GM18505 (cell line): ENCODE measurements around the gene LILRB4.
"Not testable (repeated sequence)": the region's sequence is repeated elsewhere in the genome, so short reads cannot be mapped to it uniquely, and the experiment has no call there.

Experiments used
- ATAC-seq: cut with Tn5 transposase; IDR thresholded peaks from one replicate; pipeline ENCODE4 v1.9.1; 2021; ENCODE audit not compliant: unreplicated experiment
- POLR2A ChIP-seq: IDR thresholded peaks from 4 replicates; pipeline ENCODE4 v1.6.1; 2011; ENCODE audit warnings: borderline replicate concordance; ENCODE audit not compliant: insufficient read depth, insufficient read length; ENCODE audit errors: extremely low read depth

Gene LILRB4

DNA sequence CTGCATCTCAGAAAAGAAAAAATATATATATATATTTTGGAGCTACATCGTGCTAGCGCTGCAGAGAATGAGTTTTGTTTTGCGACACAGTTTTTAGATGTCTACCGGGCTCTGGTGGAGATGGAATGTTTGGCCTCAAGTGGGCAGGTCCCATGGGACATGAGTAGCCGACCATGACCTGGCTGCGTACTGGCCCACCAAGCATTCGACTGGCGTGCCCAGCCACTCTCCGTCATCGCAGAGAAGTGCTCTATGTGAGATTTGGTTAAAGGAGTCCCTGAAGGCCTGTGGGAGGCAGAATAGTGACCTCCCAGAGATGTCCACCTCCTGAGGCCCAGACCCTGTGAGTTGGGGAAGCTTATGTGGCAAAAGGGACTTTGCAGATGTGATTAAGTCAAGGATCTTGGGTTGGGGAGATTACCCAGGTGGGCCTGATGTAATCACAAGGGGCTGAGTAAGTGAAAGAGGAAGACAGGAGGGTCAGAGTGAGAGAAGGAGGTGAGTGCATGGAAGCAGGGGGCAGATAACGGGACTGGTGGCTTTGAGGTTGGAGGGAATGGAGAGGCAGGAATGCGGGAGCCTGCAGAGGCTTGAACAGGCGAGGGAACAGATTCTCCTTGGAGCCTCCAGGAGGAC is 821 bp upstream of the LILRB4 start:
- no peak for TF ChIP-seq POLR2A
- ATAC-seq: no peak

DNA sequence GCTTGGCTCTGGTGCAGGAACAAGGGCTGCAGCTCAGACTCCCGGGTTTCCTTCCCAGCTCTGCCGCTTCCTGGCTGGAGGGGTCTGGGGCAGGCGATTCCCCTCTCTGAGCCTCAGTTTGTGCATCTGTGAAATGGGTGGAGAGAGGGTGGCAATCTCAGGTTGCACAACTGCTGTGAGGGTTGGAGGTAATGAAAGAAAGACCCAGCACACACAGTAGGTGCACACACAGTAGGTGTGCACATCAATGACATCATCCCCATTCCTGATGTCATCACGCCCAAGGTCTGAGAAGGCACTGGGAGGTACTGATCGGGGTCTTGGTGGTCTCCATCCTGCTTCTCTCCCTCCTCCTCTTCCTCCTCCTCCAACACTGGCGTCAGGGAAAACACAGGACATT is 2.7 kb downstream of the LILRB4 start:
- ATAC-seq: no peak
- no peak for TF ChIP-seq POLR2A

DNA sequence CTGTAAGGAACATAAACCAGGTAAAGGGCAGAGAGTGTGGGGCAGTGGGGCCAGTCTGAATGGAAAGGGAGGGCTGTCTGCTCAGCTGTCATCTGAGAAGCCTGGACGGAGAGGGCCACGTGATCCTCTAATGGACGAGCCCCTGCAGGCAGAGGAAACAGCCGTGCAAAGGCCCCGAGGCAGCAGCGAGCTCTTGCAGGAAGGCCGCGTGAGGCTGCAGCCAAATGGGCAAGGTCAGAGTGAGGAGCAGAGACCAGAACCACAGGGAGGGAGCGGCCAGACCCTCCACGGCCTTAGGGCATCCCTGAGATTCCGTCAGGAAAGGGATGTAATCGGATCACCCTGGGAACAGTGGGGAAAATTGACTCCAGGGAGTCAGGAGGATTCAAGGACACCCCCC is 4.4 kb downstream of the LILRB4 start:
- no peak for ATAC-seq
- no peak for TF ChIP-seq POLR2A

DNA sequence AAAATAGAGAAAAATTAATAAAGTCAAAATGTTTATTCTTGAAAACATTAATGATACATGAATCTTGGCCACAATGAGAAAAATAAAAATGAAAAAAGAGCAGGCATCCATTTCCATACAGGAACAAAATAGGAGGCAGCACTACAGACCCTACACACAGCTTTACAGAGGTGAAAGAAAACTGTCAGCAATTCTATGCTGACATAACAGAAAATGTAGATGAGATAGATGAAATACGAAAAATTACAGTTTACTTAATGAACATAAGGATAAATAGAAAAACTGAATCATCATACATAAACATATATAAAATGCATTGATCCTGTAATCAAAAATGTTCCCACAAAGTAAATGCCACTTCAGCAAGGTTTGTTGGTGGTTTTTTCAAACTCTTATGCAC is 5.6 kb downstream of the LILRB4 start:
- no peak for ATAC-seq
- no peak for TF ChIP-seq POLR2A

- TF ChIP-seq POLR2A: no peak
- no peak for ATAC-seq
Measured at GRCh38 chr19:54670576-54671357, 8.0 kb downstream of the LILRB4 start.

- ATAC-seq: no peak
- TF ChIP-seq POLR2A: no peak
Measured at GRCh38 chr19:54673222-54673621, 10.4 kb downstream of the LILRB4 start.

GRCh38 chr19:54674021-54674617 is 11.3 kb downstream of the LILRB4 start:
- no peak for ATAC-seq
- TF ChIP-seq POLR2A: no peak

- not testable (repeated sequence) for ATAC-seq
Measured at GRCh38 chr19:54676210-54676834, 13.5 kb downstream of the LILRB4 start.

DNA sequence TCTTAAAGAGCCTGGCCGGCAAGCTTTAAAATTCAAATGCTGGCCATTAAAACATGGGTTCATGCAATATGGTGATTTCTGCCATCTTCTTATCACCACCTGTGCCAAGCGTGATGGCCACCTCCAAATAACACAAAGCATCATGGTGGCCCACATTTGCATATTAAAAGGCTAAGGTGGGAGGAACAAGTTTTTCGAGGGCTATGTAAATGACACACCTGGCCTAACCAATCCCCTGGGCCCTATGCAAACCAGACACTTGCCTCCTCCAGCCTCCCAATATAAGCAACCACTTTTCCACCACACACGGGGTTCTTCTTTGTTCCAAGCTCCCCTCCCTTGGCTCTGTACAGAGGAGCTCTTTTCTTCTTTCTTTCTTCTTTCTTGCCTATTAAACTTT is 14.4 kb downstream of the LILRB4 start:
- no peak for TF ChIP-seq POLR2A
- ATAC-seq: no peak

GRCh38 chr19:54681596-54681995 is 18.8 kb downstream of the LILRB4 start:
- not testable (repeated sequence) for ATAC-seq

DNA sequence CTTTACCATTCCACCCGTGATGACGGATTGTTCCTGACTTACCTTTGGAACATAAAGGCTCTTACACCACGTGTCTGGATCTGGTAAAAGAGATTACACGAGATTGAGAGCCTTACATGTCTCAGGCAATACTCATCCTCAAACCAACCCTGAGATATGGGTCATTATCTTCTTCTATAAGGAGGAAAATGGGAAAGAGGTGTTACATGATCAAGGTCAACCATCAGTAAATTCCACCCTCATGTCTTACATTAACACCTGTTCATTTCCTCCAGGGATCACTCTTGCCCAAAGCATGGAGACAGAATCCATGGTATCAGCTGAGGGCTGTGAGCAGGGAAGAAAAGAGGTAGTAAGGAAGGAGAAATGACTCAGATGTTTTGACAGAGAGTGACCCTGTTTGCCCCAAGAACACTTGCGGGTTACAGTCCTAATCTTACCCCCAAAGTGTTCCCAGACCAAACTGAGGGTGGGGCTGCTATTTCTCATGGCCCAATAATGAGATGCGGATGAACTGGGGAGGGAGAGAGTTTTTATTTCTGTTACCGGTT is 19.6 kb downstream of the LILRB4 start:
- ATAC-seq: no peak
- TF ChIP-seq POLR2A: no peak

GRCh38 chr19:54684527-54684926 is 21.7 kb downstream of the LILRB4 start:
- TF ChIP-seq POLR2A: no peak
- ATAC-seq: no peak

- TF ChIP-seq POLR2A: no peak
- no peak for ATAC-seq
Measured at GRCh38 chr19:54691582-54692297, 29.0 kb downstream of the LILRB4 start.
